HG02973 (cell line): ENCODE results near the gene IL21R.
"Not testable (repeated sequence)": the region's sequence is repeated elsewhere in the genome, so short reads cannot be mapped to it uniquely, and the experiment has no call there.

Source experiments
- ATAC-seq: cut with Tn5 transposase; IDR thresholded peaks from one replicate; pipeline ENCODE4 v1.9.1; 2021; ENCODE audit warnings: moderate library complexity; ENCODE audit not compliant: unreplicated experiment

The IL21R gene

DNA sequence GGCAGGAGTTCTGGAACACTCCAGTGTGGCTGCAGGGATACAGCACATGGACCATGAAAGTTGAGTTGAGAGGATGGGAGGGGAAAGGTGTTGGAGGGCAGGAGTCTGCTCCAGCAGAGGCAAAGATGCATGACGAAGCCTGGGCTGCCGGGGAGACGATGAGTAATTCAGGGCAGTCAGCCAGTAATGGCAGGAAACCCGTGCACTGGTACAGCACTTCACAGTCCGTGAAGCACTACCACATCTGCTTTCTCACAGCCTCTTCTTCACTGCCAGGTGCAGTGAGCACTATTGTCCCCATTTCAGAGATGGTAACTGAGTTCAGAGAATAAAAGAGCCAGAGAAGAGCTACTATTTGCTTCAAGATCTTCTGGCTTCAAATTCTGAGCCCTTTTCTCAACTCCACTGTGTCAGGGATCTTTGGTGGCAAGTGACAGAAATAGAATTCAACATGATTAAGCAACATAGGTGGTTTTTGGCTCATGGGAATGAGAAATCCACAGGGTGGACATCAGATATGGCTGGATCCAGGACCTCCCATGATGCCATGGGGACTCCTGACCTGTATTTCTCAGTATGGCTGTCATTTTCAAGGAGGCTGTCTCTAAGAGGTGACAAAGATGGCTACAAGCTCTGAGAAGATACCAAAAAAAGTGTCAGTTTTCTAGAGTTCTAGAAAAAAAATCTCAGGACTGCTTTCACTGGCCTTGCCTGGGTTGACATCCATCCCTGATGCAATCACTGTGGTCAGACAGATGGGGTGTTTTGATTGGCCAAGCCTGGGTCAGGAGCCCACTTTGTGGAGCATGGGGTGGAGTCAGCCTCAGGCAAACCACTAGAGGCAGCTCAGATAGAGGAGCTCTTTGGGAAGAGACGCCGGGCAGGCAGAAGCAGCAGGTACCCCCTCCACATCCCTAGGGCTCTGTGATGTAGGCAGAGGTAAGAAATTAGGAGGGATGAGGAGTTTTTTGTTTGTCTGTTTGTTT, 24.7 kb downstream of the IL21R start:
- ATAC-seq, result peak; percentile 62

DNA sequence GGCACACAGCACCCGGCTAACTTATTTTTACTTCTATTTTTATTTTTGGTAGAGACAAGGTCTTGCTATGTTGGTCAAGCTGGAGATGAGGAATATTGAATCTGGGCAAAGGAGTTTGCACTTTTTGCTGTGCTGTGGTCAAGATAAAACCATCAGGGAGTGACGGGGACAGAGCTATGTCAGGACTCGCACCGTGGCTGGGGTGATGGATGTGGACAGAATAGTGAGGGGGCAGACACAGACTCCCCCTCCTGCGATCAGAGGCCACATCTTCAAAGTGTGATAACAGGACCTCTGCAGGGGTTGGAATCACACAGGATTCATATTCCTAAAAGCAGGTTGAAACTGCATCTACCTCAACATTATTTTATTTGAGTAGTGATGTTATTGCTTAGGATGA, 25.6 kb downstream of the IL21R start:
- no peak for ATAC-seq

DNA sequence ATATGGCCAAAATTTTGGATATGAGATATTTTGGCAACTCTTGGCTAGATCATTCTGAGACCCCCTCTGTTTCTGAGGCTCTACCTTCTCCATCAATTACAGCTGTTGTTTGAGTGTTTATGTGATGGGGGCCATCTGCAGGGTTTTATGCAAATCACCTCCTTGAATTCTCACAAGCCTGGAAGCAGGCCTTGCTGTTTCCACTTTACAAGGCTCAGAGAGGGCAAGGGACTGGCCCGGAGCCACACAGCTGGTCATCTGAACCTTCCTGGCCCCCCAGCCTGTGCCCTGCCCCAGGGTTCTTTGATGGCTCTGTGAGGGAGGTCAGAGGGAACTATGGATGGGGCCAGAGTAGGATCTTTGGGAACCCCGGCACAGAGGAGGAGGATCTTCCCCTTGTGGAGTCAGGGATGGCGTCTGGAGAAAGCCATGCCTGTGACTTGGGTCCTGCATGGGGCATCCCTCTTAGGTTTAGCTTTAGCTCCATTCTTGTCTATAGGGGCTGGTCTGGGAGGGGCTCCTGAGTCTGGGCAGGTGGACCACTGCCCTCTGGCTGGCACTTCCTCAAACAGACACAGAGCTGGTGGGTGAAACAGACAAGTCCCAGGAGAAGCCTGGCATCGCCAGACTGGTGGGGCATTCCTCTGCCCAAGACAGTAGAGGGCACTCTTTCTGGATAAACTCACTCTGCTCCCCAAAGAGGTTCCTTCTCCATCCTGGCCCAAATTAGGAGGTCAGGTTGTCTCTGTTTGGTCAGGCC, 26.2 kb downstream of the IL21R start:
- no peak for ATAC-seq

DNA sequence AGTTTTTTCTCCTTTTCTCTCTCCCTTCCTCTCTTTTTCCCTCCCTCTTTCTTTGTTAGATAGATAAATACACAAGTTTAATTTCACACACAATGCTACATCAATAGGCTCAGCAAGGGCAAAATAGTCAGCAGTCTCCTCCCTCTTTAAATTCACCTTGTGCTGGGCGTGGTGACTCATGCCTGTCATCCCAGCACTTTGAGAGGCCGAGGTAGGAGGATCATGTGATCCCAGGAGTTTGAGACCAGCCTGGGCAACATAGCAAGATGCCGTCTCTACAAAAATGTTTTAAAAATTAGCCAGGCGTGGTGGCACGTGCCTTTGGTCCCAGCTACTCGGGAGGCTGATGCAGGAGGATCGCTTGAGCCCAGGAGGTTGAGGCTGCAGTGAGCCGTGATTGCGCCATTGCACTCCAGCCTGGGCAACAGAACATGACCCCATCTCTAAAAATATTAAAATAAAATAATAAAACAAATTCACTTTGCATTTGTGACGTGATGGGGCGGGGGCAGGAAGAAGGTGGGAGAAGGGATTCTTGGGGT, 27.4 kb downstream of the IL21R start:
- ATAC-seq, result no peak

GRCh38 chr16:27429981-27430441, 28.0 kb downstream of the IL21R start:
- ATAC-seq, result no peak

- no peak for ATAC-seq
Measured at GRCh38 chr16:27430512-27430911, 28.5 kb downstream of the IL21R start.

DNA sequence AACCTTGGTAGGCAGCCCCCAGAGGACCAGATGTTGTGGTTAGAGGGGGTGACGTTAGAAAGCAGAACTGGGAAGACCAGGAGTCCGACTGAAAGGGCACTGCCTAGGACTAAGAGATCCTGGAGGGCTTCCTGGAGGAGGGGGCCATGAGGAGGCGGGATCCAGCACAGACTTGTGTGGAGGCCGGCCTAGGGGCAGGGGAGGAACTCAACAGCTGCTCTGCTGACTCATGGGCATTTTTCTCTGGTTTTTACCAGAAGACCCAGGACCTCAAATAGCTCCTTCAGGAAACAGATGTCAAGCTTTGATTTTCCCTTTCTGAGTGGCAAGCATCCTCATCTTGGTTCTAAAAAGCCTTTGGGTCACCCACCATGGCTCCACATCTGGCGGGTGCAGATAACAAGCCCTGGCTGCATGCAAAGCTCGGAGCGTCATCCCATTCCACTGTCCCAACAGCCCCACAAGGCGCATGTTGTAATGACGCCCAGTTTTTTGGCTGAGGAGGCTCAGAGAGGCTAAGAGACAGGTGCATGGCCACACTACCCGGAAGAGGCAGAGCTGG, 29.0 kb downstream of the IL21R start:
- no peak for ATAC-seq

GRCh38 chr16:27431773-27432532, 30.0 kb downstream of the IL21R start:
- ATAC-seq, result no peak

GRCh38 chr16:27432558-27432957, 30.6 kb downstream of the IL21R start:
- ATAC-seq, result no peak

GRCh38 chr16:27433191-27433590, 31.2 kb downstream of the IL21R start:
- not testable (repeated sequence) for ATAC-seq

GRCh38 chr16:27433636-27434035, 31.7 kb downstream of the IL21R start:
- no peak for ATAC-seq

- no peak for ATAC-seq
Measured at GRCh38 chr16:27434141-27435051, 32.4 kb downstream of the IL21R start.

- ATAC-seq, result not testable (repeated sequence)
Measured at GRCh38 chr16:27435146-27435545, 33.2 kb downstream of the IL21R start.

DNA sequence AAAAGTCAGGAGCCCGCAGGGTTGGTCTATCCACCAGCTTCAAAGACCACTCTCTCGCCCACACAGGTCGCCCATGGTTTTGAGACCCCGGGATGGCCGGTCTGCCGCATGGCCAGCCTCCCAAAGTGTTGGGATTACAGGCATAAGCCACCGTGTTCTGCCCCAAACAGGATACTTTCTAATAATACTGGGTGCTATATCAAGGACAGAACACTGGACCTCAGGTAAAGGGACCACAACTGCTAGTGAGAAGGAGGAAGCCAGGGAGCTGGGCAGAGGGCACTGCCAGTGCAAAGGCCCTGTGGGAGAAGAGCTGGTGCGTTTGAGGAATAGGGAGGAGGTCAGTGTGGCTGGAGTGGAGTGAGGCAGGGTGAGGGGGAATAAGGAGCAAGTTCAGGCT, 34.1 kb downstream of the IL21R start:
- no peak for ATAC-seq

- ATAC-seq, result no peak
Measured at GRCh38 chr16:27436921-27437650, 35.1 kb downstream of the IL21R start.

DNA sequence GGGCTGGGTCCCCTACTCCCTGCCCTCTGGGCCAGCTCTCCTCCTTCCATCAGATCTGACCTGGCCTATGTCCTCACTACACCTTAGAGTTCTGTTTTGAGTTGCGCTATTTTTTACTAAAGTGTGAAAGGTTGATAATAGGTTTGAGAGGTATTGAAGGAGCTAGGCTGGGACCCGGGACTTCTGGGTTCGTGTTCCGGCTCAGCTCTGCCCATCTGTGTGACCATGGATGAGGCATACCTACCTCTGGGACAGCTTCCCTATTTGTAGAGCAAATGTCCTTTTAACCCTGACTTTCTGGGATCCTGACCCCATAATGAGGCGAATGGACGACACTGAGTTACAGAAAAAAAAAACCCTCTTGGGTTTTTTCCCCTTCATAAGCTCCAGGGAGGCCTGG, 36.0 kb downstream of the IL21R start:
- ATAC-seq, result no peak

GRCh38 chr16:27439271-27440018, 37.5 kb downstream of the IL21R start:
- ATAC-seq, result no peak

DNA sequence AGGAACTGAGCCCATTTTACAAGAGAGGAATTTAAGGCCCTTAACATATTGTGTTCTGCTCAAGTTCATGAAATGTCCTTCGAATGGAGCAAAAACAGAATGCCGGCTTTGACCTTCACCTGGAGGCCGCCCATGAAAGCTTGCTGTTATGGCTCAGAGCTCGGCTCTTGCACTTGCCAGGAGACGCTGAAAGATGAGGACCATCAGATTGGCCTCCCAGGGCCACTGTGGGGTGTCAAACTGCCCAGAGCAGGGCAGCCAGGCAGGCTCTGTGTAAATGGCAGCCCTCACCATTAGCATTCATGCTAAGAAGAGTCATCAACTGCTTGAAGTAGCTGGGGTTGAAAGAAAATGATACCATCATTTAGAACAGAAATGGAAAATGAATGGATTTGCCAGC, 39.3 kb downstream of the IL21R start:
- ATAC-seq, result no peak
